ENCODE results near the gene MTA2. TPM values are rescaled to one million over a fixed set of nuclear protein-coding genes. Genes with fewer than 3 reads are reported as not detected.

Gene MTA2
- total RNA-seq, 4 donors from 2014 or later: 77.1 to 172 (median 89.6) TPM

GRCh38 chr11:62611705-62612365, 10.2 kb upstream of the MTA2 start:
- DNase-seq (ENCODE audit: low spot score): no peak
- peak; percentile 8 for ATAC-seq (ENCODE audit: low FRiP score)
- TF ChIP-seq CTCF (IDR thresholded peaks at IDR 0.05): no peak

- DNase-seq (ENCODE audit: low spot score): no peak
- no peak for TF ChIP-seq CTCF (IDR thresholded peaks at IDR 0.05)
- ATAC-seq (ENCODE audit: low FRiP score): no peak
These were observed 9.4 kb upstream of the MTA2 start for GRCh38 chr11:62610814-62611704.

- ATAC-seq (ENCODE audit: low FRiP score) (no peak), DNase-seq (ENCODE audit: low spot score) (no peak)
- no peak for TF ChIP-seq CTCF (IDR thresholded peaks at IDR 0.05)
These were observed 8.7 kb upstream of the MTA2 start for GRCh38 chr11:62610403-62610802.

GRCh38 chr11:62608776-62609175, 7.1 kb upstream of the MTA2 start:
- TF ChIP-seq CTCF (IDR thresholded peaks at IDR 0.05): no peak
- DNase-seq (ENCODE audit: low spot score) (no peak), ATAC-seq (ENCODE audit: low FRiP score) (no peak)

GRCh38 chr11:62607714-62608113, 6.0 kb upstream of the MTA2 start:
- no peak for ATAC-seq (ENCODE audit: low FRiP score)
- no peak for TF ChIP-seq CTCF (IDR thresholded peaks at IDR 0.05)
- DNase-seq (ENCODE audit: low spot score): no peak

- ATAC-seq (ENCODE audit: low FRiP score) (no peak), DNase-seq (ENCODE audit: low spot score) (no peak)
- no peak for TF ChIP-seq CTCF (IDR thresholded peaks at IDR 0.05)
These were observed 4.2 kb upstream of the MTA2 start for GRCh38 chr11:62605902-62606301.
